HG02852 (cell line): ENCODE measurements around the gene ELMO1.

ENCODE experiments used
- ATAC-seq: cut with Tn5 transposase; IDR thresholded peaks from one replicate; pipeline ENCODE4 v1.9.1; 2021; ENCODE audit warnings: mild to moderate bottlenecking, moderate library complexity; ENCODE audit not compliant: unreplicated experiment

The ELMO1 gene

DNA sequence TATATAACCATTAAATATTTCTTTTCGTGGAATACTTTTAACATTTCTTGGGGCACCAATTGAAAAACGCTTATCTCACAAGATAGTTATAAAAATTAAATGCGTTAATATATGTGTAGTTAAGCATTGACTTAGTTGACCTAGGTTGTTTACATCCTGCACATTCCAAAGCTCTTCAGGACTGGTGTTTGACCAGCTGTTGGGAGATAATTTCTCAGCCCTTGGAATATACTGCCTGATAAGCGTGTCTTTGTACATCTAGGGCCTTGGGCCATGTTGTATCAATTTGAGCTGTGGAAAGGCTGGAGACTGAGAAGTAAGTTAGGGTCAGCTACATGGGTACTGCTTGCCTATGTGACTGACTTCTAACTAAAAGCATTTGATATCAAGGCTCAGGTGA is 634.4 kb downstream of the ELMO1 start:
- no peak for ATAC-seq

DNA sequence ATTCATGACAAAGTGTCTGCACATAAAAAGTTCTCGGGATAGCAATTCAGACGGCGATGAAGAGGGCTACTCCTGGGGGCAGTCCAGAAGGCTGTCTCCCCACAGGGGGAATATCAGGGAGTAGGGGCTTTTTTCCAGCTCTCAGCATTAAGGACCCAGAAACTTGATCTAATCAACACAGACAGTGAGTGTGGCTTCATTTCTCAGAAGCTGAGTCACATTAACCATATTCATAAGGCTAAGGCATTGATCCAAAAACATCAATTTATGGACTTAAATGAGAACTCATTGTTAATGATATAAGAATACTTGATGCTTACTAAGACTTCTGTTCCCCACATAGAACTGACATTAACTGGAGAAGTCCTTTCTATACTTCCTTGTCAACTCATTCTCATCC is 636.9 kb downstream of the ELMO1 start:
- ATAC-seq: no peak

DNA sequence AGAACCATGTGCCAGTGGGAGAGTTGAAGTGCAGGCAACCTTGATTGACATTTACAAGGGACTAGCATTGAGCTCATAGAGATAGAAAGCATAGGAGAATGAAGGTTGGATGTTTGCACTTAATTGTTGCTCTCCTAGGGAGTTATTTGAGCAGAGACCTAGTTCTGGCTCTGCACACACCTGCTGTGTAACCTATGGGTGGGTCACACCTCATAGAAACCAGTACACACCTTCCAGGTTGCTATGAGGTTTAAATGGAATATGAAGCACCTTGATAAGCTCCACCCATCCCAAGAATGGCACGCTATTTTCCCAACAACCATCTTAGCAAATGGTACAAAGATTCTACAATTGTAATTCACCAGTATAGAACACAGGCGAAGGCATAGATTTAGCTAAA is 638.2 kb downstream of the ELMO1 start:
- no peak for ATAC-seq

DNA sequence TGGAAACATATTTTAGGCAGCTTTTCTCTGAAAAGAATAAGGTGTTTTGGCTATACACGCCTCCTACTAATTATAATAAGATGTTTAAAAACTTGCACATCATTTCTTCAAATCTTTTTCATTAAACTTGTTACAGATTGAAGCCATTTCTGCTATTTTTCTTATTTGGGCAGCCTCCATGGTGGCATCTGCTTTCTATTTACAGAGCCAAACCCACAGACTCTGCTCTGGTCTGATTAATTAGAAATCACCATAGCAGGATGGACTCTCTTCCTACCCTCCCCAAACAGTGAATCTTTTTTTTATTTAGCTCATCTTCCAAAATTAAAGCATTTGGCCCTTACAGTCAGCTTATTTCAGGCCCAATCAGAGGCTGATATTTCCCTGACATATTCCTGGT is 638.6 kb downstream of the ELMO1 start:
- no peak for ATAC-seq

DNA sequence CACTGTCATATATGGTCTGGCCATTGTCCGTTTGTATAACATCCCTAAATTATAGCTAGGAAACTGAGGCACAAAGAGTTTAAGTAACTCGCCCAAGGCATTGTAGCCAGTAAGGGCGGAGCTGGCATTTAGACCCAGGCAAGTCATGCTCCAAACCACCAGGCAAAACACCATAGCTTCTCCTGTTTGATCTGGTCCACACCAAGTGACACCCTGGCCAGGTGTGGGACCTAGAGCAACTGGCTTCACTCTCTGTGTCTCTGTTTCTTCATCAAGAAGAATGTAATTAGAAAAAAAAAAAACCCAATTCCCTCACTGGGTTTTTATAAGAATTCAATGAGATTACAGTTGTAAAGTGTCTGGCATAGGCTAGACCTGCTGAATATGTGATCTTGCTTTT is 639.2 kb downstream of the ELMO1 start:
- no peak for ATAC-seq

DNA sequence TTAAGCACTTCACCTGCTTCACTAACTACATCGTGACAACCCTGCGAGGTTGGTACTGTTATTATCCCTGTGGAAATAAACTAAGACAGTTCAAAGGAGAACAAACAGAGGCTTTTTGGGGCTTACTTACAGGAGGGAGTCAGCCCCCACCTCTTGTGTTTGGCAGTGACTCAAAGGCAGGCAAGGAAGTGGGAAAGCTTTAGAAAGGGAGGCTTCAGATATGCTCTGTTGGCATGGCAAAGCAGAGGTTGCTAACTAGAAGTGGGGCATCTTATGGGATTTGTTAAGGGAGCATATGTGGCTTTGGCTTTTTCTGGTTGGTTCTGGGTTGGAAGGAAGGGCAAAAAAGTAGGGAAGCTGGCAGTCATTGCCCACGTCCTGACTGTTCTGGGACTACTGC is 639.6 kb downstream of the ELMO1 start:
- no peak for ATAC-seq

DNA sequence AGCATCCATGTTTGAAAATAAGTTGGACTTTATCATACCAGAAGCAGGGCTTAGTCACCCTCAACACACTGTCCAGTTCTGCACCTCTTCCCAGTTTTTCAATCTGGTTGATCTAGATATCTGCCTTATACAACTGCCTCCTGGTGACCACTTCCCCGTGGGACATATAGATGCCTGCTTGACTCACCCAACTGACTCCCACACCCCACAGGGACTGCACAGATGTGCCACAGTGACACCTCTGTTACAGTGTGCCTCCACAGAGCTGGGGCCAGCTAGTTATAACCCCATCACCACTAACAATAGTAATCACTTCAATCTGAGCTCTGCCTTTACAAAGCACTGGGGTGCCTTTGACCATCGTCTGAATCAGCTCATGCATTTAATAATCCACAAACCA is 641.8 kb downstream of the ELMO1 start:
- ATAC-seq: no peak
